CD4-positive, alpha-beta T cell treated with Interleukin-2 at 100 ng/mL for 4 hours (primary cell): ENCODE data around the gene MUTYH.
"Not testable (repeated sequence)": the region's sequence is repeated elsewhere in the genome, so short reads cannot be mapped to it uniquely, and the experiment has no call there.

Source experiments
- DNase-seq: peaks from one replicate; pipeline ENCODE4 v3.0.0-alpha.2; 2020; ENCODE audit warnings: low spot score

The MUTYH gene

DNA sequence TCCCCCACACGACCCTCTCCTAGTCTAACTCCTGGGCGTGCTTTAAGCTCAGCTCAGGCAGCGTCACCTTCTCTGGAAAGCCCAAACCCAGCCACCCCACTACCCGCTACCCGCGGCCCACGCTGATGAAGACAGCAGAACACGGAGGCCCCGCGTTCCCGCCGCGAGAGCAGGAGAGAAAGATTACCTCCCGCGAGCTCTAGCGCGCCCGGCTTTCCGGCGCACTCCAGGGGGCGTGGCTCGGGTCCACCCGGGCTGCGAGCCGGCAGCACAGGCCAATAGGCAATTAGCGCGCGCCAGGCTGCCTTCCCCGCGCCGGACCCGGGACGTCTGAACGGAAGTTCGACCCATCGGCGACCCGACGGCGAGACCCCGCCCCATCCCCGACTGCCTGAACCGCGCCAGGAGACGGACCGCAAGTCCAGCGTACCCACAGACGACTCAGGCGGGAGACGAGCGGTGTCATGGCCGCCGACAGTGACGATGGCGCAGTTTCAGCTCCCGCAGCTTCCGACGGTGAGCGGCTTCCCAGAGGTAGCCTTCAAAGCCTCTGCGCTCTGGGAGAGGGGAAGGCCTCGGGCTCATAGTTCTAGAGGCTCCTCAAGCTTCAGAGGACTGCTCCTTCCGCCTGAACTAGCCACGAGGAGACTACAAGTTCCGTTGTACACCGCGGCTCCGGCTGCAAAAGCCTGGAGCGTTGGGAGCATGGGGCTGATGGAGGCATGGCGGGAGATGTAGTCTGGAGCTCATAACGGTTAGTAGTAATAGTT is at the start of gene MUTYH, which contains the start of gene TOE1:
Gene MUTYH, minus strand, starts transcription at position 652 of the 770 bp plus-strand sequence. CDS start 5,935 bp downstream, outside the sequence.
Gene TOE1, plus strand, starts transcription at position 382 of the 770 bp plus-strand sequence. Its CDS starts 83 bp downstream, at position 465.
- DNase-seq = peak; percentile 90

DNA sequence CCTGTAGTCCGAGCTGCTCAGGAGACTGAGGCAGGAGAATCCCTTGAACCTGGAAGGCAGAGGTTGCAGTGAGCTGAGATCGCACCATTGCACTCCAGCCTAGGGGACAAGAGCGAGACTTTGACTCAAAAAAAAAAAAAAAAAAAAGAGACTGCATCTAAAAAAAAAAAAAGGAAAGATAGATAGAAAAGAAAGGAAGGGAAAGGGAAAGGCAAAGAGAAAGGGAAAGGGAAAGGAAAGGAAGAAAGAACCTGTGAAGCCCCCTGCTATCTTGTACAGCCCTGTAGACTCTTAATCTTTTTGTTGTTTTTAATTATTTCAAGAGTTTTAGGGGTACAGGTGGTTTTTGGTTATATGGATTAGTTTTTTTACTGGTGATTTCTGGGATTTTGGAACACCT is 46.0 kb upstream of the MUTYH start:
- no peak for DNase-seq

DNA sequence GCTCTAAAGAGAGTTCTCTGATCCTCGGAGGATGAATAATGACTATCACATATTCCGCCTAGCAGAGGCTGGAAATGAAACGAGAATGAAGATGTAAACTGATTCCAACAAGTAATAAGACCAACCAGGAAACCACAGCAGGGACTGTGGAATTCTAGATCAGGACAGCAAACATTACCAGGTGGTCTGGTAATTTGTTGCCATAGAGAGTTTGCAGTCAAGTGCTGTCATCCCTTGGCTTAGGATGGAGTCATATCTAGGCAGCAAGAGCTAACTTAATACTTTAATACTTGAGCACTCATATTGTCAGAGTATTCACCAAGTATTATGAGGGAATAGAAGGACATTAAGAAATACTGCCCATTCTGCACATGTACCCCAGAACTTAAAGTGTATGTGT is 45.1 kb upstream of the MUTYH start:
- DNase-seq = no peak

DNA sequence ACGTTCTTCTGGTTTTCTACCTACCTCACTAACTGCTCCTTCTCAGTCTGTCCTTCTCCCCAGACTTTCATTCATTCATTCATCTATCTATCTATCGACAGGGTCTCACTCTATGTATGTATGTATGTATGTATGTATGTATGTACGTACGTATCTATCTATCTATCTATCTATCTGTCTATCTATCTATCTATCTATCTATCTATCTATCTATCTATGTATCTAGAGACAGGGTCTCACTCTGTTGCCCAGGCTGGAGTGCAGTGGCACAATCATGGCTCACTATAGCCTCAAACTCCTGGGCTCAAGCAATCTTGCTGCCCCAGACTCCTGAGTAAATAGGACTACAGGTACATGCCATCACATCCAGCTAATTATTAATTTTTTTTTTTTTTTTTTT is 44.0 kb upstream of the MUTYH start:
- DNase-seq = not testable (repeated sequence)

DNA sequence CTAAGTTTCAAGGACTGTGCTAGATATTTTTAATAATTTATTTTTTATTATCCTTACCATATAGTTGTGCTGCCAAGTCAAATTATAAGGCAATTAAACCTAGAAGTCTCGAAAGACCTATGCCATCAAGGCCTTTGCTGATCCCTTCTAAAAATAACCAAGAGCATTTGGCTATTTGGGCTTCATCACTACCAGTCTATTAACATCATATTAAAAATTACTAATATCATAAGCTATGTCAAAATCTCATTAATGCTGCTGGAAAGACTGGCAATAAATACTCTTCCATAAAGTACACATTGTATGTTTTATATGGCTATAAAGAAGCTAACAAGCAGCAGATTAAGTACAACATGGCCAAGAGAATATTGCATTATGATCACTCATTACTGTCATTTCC is 43.0 kb upstream of the MUTYH start:
- no peak for DNase-seq

DNA sequence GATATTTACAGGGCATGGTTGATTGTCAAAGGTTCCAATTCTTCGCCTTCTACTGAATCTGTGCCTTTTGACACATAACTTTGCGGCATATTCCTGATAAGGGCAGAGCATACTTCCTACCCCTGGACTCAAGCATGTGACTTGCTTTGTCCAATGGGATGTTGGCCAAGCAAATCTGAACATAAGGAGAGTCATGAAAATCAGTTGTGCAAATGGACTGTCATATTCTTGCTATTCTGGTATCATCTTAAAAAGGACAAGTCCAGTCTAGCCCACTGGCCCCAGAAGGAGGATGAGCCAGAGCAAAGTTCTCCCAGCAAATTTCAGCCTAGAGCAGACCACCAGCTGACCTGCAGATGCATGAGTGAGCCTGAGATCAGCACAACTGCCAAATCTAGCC is 41.0 kb upstream of the MUTYH start:
- DNase-seq = no peak

DNA sequence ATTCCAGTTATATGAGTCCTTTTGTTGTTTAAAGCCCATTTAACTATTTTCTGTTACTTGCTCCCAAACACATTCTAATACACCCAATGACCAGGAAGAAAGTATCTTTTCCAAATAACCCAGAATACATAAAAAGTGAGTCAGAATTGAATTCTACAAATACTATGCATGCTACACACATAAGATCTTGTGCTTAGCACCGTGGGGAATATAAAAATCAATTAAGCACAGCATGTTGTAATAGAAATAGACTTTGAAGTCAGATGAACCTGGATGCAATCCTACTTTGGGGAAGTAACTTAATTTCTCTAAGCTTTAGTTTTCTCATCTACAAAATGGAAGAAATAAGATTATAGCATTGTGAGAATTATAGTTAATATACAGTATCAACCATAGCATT is 40.5 kb upstream of the MUTYH start:
- DNase-seq = no peak

DNA sequence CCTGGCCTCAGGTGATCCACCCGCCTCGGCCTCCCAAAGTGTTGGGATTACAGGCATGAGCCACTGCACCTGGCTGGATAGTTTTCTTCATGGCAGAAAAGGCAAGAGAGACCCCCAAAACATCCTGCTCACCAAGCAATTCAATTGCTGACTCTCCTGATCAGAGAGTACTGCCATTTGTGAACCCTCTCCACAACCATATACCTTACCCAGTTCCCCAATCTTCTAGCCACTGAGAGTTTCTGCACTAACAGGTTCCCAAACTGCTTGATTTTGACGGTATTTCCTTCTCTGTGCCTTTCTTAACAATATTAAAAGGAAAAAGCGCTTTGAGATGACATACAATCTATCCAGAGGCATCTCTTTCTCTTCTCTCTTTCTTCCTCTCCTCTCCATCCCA is 39.9 kb upstream of the MUTYH start:
- no peak for DNase-seq

DNA sequence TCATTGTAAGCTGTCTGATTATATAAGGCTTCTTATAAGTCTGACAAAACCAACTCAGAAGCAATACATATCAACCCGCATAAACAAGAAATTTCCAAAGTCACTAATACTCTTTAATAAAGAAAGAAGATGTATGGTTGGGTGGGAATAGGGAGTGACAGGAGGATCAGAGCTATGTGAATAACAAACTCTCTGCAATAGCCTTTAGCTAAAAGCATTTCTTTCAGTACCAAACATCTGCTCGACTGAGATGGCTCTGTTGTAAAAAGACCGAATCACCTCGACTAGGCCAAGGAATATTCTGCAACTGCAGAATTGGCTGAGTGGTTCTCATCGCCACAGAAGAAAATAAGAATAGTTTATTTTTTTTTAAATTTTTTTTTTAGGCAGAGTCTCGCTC is 39.3 kb upstream of the MUTYH start:
- no peak for DNase-seq

DNA sequence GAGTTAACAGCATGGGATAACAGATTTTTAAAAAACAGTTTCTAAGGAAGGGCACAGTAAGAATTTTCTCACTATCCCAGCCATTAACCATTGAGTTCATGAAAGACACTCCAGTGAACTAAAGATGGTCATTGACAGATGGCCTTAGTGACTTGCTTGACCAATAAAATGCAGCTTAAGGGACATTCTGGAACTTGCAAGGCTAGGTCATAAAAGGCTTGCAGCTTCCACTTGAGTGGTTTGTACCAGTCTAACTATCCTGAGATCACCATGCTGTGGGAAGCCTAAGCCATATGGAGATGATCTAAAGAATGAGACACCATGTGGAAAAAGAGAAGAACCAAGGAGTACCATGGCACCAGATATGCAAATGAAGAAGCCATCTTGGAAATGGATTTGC is 37.9 kb upstream of the MUTYH start:
- no peak for DNase-seq

DNA sequence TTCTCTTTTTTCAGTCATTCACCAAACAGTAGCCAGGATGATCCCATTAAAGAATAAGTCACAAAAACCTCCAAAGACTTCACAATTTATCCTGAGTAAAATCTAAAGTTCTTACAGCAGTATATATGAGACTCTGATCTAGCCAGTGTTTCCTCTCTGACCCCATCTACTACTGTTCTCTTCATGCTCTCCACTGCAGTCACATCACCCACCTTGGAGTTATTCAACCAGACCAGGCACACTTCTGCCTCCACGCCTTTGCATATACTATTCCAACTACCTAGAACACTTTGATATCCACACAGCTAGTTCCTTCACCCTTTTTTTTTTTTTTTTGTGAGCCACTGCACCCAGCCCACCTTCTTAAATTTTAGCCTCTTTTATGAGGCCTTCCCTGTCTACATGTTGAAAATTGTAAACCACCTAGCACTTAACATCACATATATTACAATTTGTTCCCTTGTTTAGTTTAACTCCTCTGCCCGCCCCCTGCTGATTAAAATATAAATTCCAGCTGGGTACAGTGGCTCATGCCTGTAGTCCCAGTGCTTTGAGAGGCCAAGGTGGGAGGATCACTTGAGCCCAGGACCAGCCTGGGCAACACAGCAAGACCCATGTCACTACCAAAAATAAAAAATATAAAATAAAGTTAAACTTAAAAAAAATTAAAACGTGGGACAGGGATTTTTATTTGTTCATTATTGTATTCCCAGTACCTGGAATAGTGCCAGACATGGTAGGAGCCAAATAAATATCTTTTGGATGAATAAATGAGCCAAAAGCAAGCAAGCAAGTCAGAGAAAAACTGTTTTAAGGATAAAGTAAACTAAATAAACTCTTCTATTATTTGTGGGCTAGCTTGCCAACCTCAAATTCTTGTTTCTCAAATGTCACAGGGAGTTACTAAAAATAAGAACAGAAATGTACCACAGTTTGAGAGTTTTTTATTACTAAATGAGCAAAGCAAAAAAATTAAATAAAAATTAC is 35.2 kb upstream of the MUTYH start:
- no peak for DNase-seq

DNA sequence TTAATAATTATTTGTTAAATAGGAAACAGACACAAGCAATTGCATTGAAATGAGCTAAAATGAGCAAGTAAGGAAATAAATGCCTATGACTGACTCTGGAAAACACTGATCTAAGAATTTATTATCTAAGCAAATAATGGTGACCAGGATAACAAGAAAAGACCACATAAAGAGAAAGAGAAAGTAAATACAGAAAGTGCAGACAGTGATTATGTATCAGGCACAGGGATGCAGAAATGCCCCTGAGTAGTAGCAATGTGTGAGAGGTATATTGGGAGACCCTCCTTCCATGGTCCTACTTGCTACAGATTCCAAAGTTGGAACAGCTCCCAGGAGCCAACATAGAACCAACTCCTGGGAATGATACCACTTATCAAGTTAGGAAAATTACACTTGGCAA is 33.3 kb upstream of the MUTYH start:
- DNase-seq = no peak

DNA sequence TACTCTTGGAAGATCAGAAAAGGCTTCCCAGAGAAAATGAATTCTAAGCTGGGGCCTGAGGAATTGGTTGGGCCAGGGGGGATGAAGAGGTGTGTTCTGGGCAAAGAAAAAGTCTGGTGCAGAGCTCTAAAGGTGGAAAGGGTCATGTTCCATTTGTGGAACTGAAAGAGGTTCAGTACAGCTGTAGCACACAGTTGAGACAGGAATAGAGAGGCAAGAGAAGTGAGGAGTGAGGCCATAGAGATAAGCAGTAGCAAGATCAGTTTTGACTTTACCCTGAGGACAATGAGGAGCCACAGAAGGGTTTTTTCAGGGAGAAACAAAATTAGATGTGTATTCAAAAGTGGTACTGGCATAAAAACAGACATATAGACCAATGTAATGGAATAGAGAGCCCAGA is 30.3 kb upstream of the MUTYH start:
- DNase-seq = no peak

DNA sequence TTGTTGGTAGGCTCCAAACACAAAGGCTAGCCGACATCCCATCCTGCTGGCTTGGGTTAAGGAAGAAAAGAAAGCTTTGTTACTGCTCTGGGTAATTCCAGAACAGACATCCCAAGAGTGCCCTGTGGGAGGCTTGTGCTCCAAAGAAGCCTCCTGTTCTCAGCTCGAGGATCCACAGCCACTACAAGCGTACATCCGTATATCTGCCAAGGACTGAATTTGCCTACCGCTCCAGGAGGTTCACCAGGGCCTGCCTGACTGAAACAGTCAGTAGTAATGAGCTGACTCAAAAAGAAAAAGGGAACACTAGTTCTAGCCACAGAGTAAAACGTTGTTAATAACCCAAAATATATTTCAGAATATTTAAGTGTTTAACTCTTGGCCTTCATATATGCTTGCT is 24.8 kb upstream of the MUTYH start:
- DNase-seq = no peak

DNA sequence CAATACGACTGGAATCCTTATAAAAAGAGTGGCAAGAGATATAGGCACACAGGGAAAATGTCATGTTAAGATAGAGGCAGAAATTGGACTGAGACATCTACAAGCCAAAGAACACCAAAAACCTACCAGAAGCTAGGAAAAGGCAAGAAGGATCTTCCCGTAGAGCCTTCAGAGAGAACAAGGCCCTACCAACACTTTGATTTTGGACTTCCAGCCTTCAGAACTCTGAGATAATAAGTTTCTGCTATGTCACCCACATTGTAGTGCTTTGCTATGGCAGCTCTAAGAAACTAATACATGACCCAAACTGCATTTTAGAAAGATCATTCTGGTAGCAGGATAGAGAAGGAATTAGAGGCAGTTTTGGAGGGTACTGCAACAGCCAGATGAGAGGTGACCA is 24.1 kb upstream of the MUTYH start:
- no peak for DNase-seq

DNA sequence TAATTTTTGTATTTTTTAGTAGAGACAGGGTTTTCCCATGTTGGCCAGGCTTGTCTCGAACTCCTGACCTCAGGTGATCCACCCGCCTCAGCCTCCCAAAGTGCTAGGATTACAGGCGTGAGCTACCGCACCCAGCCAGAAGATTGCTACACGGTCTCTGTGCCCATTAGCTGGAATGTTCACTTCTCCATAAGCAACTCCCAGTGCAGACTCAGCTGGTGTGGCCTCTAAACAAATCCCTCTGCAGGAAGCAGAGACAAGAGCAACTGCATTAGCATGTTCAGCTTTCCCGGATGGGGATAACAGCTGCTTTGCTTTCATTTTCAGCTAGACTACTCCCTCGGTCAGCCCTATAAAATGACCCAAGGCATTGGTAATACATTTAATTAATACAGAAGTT is 20.7 kb upstream of the MUTYH start:
- not testable (repeated sequence) for DNase-seq

DNA sequence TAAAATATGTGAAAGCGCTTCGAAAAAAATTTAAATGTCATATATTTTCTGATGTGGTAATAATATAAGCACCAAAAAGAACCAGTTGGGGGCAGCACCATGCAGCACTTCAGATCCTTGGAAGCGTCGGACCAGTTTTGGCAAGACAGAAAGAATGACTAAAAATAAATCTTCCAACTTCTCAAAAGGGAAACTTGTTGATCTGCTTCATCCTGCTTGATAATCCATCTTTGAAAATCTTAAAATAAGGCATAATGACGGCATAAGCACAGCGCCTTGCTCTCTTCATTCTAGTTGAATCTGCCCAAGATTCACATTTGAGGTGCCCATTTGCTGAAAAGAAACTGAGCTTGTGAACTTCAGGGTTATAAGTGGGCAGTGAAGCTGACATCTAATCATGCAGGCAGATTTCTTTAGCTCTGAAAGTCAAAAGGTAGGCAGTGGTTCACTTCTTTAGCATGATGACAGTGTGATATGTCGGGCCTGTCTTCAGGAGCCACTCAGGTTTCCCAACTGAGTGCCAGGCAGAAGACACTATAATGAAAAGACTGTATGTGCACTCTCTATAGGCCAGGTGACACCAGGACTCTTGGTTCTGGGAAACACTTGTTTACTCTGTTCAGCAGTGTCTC is 19.8 kb upstream of the MUTYH start:
- peak; percentile 53 for DNase-seq

DNA sequence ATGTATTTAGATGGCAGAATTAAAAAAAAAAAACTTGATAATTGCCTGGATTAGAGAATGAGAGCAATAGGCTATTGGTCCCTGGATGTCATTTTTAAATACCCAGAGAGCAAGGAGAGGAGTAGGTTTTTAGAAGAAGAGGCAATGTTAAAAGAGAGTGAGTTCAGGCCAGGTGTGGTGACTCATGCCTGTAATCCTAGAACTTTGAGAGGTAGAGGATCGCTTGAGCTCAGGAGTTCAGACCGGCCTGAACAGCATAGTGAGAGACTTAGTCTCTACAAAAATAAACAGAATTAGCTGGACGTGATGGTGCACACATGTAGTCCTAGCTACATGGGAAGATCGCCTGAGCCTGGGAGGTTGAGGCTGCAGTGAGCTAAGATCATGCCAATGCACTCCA is 15.9 kb upstream of the MUTYH start:
- no peak for DNase-seq

DNA sequence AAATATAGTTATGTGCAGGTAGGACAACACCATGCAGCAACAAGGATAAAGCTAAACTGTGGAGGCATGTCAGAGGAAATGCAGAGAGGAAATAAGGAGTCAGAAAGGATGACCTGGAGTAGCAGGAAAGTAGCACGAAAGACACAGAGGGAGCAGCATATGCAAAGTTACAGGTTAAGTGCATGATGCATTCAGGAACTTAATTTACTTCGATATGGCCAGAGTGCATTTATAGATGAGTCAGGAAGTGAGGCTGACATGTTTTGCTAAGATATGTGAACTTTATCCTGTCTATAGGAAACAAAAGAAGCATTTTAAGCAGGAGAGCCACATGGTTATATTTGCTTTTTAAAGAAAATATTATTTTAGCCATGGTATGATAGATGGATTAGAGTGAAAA is 15.4 kb upstream of the MUTYH start:
- no peak for DNase-seq

DNA sequence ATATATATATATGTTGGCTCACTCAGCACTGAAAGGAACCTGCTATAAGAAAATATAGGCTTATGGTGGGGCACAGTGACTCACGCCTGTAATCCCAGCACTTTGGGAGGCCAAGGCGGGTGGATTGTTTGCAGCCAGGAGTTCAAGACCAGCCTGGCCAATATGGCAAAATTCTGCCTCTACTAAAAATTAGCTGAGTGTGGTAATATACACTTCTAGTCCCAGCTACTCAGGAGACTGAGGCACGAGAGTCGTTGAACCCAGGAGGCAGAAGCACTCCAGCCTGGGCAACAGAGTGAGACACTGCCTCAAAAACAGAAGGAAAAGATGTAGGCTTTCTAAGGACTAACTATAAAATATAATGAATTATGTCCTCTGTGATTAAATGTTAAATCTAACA is 14.6 kb upstream of the MUTYH start:
- DNase-seq = no peak

DNA sequence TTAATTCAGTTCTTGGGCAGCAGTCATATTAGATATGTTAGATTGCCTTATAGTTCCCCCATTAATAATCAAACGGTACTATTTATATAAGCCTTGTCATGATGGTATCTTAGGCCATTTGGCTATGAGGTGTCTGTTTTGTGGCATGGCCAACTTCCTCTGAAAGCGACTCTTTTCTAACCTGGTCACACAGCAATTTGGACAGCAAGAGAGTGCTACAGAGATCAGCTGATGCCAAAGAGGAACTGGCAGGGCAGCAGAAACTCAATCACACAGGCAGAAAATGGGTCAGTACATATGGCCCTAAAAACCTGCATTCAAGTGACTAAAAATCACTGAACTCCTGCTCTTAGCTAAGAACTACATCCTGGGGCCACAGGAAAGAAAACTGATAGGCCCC is 13.4 kb upstream of the MUTYH start:
- DNase-seq = no peak

DNA sequence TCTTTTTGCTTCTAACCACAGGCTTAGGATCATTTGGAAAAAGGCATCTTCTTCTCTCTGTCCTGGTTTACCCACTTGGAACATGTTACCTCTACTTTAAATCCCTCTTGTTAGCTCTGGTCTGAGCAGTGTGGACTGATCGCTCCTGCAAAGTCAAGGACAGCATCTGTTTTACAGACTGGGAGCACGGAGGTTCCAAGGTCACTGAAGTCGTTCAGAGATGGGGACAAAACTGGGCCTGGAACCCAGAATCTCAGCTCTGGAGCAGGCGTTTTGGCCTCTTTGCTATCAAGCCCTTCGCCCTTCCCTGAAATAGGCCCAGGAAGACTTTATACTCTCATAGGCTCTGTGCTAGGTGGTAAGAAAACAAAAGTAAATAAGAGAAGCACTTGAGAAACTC is 11.3 kb upstream of the MUTYH start:
- no peak for DNase-seq
